ENCODE data around the gene PRR35.

PRR35 gene

GRCh38 chr16:518858-519257, 41.3 kb upstream of the PRR35 start:
- ChIA-PET POLR2A (no interaction called here), CTCF (interaction anchor here (0.8 kb wide), 1 partner anchor 157 kb away, joined by 3 read pairs; no protein-coding TSS in a partner anchor)
- no peak for TF ChIP-seq CTCF (IDR thresholded peaks at IDR 0.05; ENCODE audit: control extremely low read depth, extremely low read depth, low read depth, missing control alignments)
- DNase-seq (ENCODE audit: extremely low spot score), result no peak

- no peak for DNase-seq (ENCODE audit: extremely low spot score)
- ChIA-PET CTCF (interaction anchor here (1.1 kb wide), 1 partner anchor 11 kb away, joined by 4 read pairs; no protein-coding TSS in a partner anchor), POLR2A (no interaction called here)
- no peak for TF ChIP-seq CTCF (IDR thresholded peaks at IDR 0.05; ENCODE audit: control extremely low read depth, extremely low read depth, low read depth, missing control alignments)
Observed at GRCh38 chr16:519425-519824, 40.8 kb upstream of the PRR35 start.

- ChIA-PET CTCF (interaction anchor here (1.1 kb wide), 1 partner anchor 12 kb away, joined by 4 read pairs; no protein-coding TSS in a partner anchor), POLR2A (no interaction called here)
- no peak for TF ChIP-seq CTCF (IDR thresholded peaks at IDR 0.05; ENCODE audit: control extremely low read depth, extremely low read depth, low read depth, missing control alignments)
- no peak for DNase-seq (ENCODE audit: extremely low spot score)
Observed at GRCh38 chr16:519841-520687, 40.1 kb upstream of the PRR35 start.

- TF ChIP-seq CTCF (IDR thresholded peaks at IDR 0.05; ENCODE audit: control extremely low read depth, extremely low read depth, low read depth, missing control alignments), result no peak
- DNase-seq (ENCODE audit: extremely low spot score), result no peak
- ChIA-PET CTCF (no interaction called here), POLR2A (no interaction called here)
Observed at GRCh38 chr16:520847-521246, 39.3 kb upstream of the PRR35 start.

- CTCF ChIA-PET, result interaction anchor here (0.9 to 1.8 kb wide), 2 partner anchors 7 to 16 kb away, joined by 3 to 5 read pairs; no protein-coding TSS in a partner anchor
- DNase-seq (ENCODE audit: extremely low spot score), result no peak
- POLR2A ChIA-PET, result no interaction called here
- no peak for TF ChIP-seq CTCF (IDR thresholded peaks at IDR 0.05; ENCODE audit: control extremely low read depth, extremely low read depth, low read depth, missing control alignments)
Observed at GRCh38 chr16:521381-522210, 38.6 kb upstream of the PRR35 start.

GRCh38 chr16:522320-523096, 37.7 kb upstream of the PRR35 start:
- ChIA-PET CTCF (interaction anchor here (0.9 to 1.8 kb wide), 2 partner anchors 8 to 15 kb away, joined by 3 to 5 read pairs; no protein-coding TSS in a partner anchor), POLR2A (no interaction called here)
- TF ChIP-seq CTCF (IDR thresholded peaks at IDR 0.05; ENCODE audit: control extremely low read depth, extremely low read depth, low read depth, missing control alignments), result no peak
- DNase-seq (ENCODE audit: extremely low spot score), result no peak

Measured in GM10248 (cell line).